ENCODE data around the gene CCDC106.

- TF ChIP-seq EZH2 (IDR thresholded peaks at IDR 0.05) (no peak), POLR2AphosphoS5 (IDR thresholded peaks at IDR 0.05; ENCODE audit: borderline replicate concordance, low read depth, low read length) (no peak)
Measured at GRCh38 chr19:55619286-55619685, 28.7 kb upstream of the CCDC106 start.
